HCT116 (cell line): Measurements from ENCODE around the gene ZNF239. TPM values are rescaled to one million over a fixed set of nuclear protein-coding genes. Genes with fewer than 3 reads are reported as not detected.
"Not testable (repeated sequence)": the region's sequence is repeated elsewhere in the genome, so short reads cannot be mapped to it uniquely, and the experiment has no call there.

Experiments used
- ATAC-seq: fragments of 200-7000 bp; cut with Tn5 transposase; 2 replicates; pipeline ENCODE4 v1.9.1; 2020; ENCODE audit warnings: mild to moderate bottlenecking, moderate library complexity
- BruUV-seq: library from RNA; stranded (reverse); fragments of 400-500 nt; replicated peaks from 2 replicates; lab custom pipeline; 2021; lab: Mats Ljungman, UMichigan
- CTCF ChIA-PET: fragments of 300-600 bp; sonication (Branson Sonifier 250); formaldehyde crosslinking; loops from one replicate; lab custom pipeline; 2021; ENCODE audit warnings: antibody characterized with exemption; lab: Charles Lee
- POLR2A ChIA-PET: fragments of 300-600, 350-600 bp; sonication (Branson Sonifier 250); formaldehyde crosslinking; loops from one replicate; lab custom pipeline; 2021; ENCODE audit warnings: antibody characterized with exemption; lab: Charles Lee
- RAD21 ChIA-PET, 2 experiments: fragments of 300-600 bp; sonication (Branson Sonifier 250); formaldehyde crosslinking; loops; one replicate each; lab custom pipeline; 2023; ENCODE audit warnings: low total read pairs in 2 of 2; ENCODE audit not compliant: uncharacterized antibody in 2 of 2, unreplicated experiment in 2 of 2, low non-redundant PET in 1 of 2; lab: Charles Lee
- DNase-seq: peaks from one replicate; pipeline ENCODE4 v3.0.0-alpha.2; 2010; ENCODE audit warnings: low read depth, low spot score
- H2AFZ ChIP-seq: fragments of 200-600 bp; shearing (Covaris generic), sonication (generic); 2 replicates; pipeline ENCODE4 v1.6.1; 2017; ENCODE audit warnings: low read depth, mixed run types, mixed read lengths, antibody characterized with exemption, low read length; ENCODE audit not compliant: poor library complexity, severe bottlenecking
- H3K27ac ChIP-seq: 2 replicates; pipeline ENCODE4 v1.5.1; 2012; ENCODE audit warnings: low read depth, low read length
- H3K27me3 ChIP-seq: fragments of 200-600 bp; sonication (generic); 2 replicates; pipeline ENCODE4 v1.6.1; 2016; ENCODE audit warnings: mixed run types, low read length, mixed read lengths; ENCODE audit not compliant: insufficient read depth
- H3K36me3 ChIP-seq, 2 experiments: fragments of 200-500 bp in 1 of 2; fragments of 200-600 bp in 1 of 2; sonication (Bioruptor generic) in 1 of 2; sonication (generic) in 1 of 2; 2 replicates each; pipeline versions ENCODE4 v1.5.1 to v1.6.1; 2014 to 2016; ENCODE audit warnings: low read length in 2 of 2, inconsistent platforms in 1 of 2, mixed read lengths in 1 of 2, mixed run types in 1 of 2; ENCODE audit not compliant: insufficient read depth in 2 of 2, control insufficient read depth in 1 of 2
- H3K4me1 ChIP-seq, 2 experiments: fragments of 200-600 bp in 1 of 2; sonication (generic) in 1 of 2; 2 replicates each; pipeline versions ENCODE4 v1.5.1 to v1.6.1; 2012 to 2017; ENCODE audit warnings: low read length in 2 of 2, inconsistent platforms in 1 of 2, mild to moderate bottlenecking in 1 of 2, mixed read lengths in 1 of 2, mixed run types in 1 of 2, moderate library complexity in 1 of 2; ENCODE audit not compliant: insufficient read depth in 2 of 2, control insufficient read depth in 1 of 2
- H3K4me2 ChIP-seq: fragments of 200-600 bp; sonication (generic); 2 replicates; pipeline ENCODE4 v1.6.1; 2017; ENCODE audit warnings: mixed run types, low read length, mixed read lengths
- H3K4me3 ChIP-seq, 2 experiments: fragments of 200-600 bp in 1 of 2; sonication (generic) in 1 of 2; replicated peaks in 1 of 2; 2 replicates each; pipeline ENCODE4 v1.5.1; 2011 to 2016; ENCODE audit warnings: low read length in 2 of 2, control low read depth in 1 of 2, low read depth in 1 of 2, mild to moderate bottlenecking in 1 of 2, mixed read lengths in 1 of 2, mixed run types in 1 of 2
- H3K79me2 ChIP-seq: fragments of 200-600 bp; sonication (generic); 2 replicates; pipeline ENCODE4 v1.6.1; 2017; ENCODE audit warnings: mild to moderate bottlenecking, mixed run types, low read length, moderate library complexity, mixed read lengths; ENCODE audit not compliant: insufficient read depth
- H3K9ac ChIP-seq: fragments of 200-600 bp; sonication (generic); 2 replicates; pipeline ENCODE4 v1.6.1; 2016; ENCODE audit warnings: low read length, mixed read lengths
- H3K9me2 ChIP-seq: fragments of 200-600 bp; sonication (generic), shearing (Covaris generic); 2 replicates; pipeline ENCODE4 v1.6.1; 2017; ENCODE audit warnings: mixed run types, mild to moderate bottlenecking, moderate library complexity; ENCODE audit not compliant: insufficient read depth
- H3K9me3 ChIP-seq, 2 experiments: fragments of 200-500 bp in 1 of 2; fragments of 200-600 bp in 1 of 2; sonication (Bioruptor generic) in 1 of 2; sonication (generic) in 1 of 2; 2 replicates each; pipeline ENCODE4 v1.6.1; 2014 to 2017; ENCODE audit warnings: low read length in 2 of 2, mixed read lengths in 2 of 2, inconsistent platforms in 1 of 2, low read depth in 1 of 2, mild to moderate bottlenecking in 1 of 2, mixed run types in 1 of 2, moderate library complexity in 1 of 2; ENCODE audit not compliant: control insufficient read depth in 1 of 2, insufficient read depth in 1 of 2
- H4K20me1 ChIP-seq: fragments of 200-600 bp; sonication (generic), shearing (Covaris generic); 2 replicates; pipeline ENCODE4 v1.6.1; 2017; ENCODE audit warnings: mixed run types, mild to moderate bottlenecking, moderate library complexity; ENCODE audit not compliant: insufficient read depth
- ATF3 ChIP-seq: IDR thresholded peaks from 2 replicates; pipeline ENCODE4 v1.6.1; 2012
- CEBPB ChIP-seq: IDR thresholded peaks from 2 replicates; pipeline ENCODE4 v1.6.1; 2012; ENCODE audit warnings: low read depth
- EGR1 ChIP-seq: IDR thresholded peaks from 2 replicates; pipeline ENCODE4 v1.6.1; 2012; ENCODE audit warnings: low read depth
- ELF1 ChIP-seq: IDR thresholded peaks from 2 replicates; pipeline ENCODE4 v1.6.1; 2012; ENCODE audit warnings: low read depth, borderline replicate concordance
- FOSL1 ChIP-seq: IDR thresholded peaks from 2 replicates; pipeline ENCODE4 v1.6.1; 2012; ENCODE audit warnings: low read depth
- JUND ChIP-seq: IDR thresholded peaks from 2 replicates; pipeline ENCODE4 v1.6.1; 2012
- POLR2A ChIP-seq: IDR thresholded peaks from 2 replicates; pipeline ENCODE4 v1.7.0; 2011; ENCODE audit warnings: borderline replicate concordance; ENCODE audit not compliant: insufficient read depth, insufficient read length; ENCODE audit errors: extremely low read depth
- RAD21 ChIP-seq: IDR thresholded peaks from 2 replicates; pipeline ENCODE4 v1.6.1; 2012; ENCODE audit warnings: low read depth, mild to moderate bottlenecking
- REST ChIP-seq: IDR thresholded peaks from 2 replicates; pipeline ENCODE4 v1.6.1; 2012; ENCODE audit warnings: low read depth
- SIN3A ChIP-seq: IDR thresholded peaks from 2 replicates; pipeline ENCODE4 v1.6.1; 2012; ENCODE audit warnings: low read depth
- SP1 ChIP-seq: IDR thresholded peaks from 2 replicates; pipeline ENCODE4 v1.6.1; 2012; ENCODE audit warnings: low read depth
- ZFX ChIP-seq: fragments of 450-650 bp; IDR thresholded peaks from 2 replicates; pipeline ENCODE4 v1.6.1; 2017
- intact Hi-C: fragments of 100-400 bp; cut with micrococcal nuclease; formaldehyde crosslinking; loops from 2 replicates; pipeline ENCODE4 v1.10.0; 2022
- total RNA-seq: library from RNA; stranded (reverse); gene quantifications from one replicate; pipeline ENCODE4 v1.2.1, GENCODE V29; 2021; ENCODE audit not compliant: unreplicated experiment
- TF ChIP-seq, protein P1 (sequence below): IDR thresholded peaks from 2 replicates; pipeline ENCODE4 v1.6.1; 2011; ENCODE audit warnings: mild to moderate bottlenecking, low read length, moderate library complexity; ENCODE audit not compliant: insufficient replicate concordance; ENCODE audit errors: extremely low read depth

The ZNF239 gene
- total RNA-seq, 1 experiment from 2014 or later, result 4.4 TPM

- no peaks in the 10 kb centered on the region for H3K9me2 ChIP-seq
- H3K27me3 ChIP-seq, result no peaks in the 10 kb centered on the region
- BruUV-seq, result no TSS peak
- peaks cover 0 to 17% of the 10 kb centered on the region in 2 experiments; a peak in 3 of 4 replicates for H3K36me3 ChIP-seq
- no peak overlapping the region for H3K4me3 ChIP-seq
- no peak overlapping the region for H3K27ac ChIP-seq
- no peaks in the 10 kb centered on the region for H4K20me1 ChIP-seq
- RAD21 ChIA-PET, result no interaction called here
- intact Hi-C loops, result no loop called here
- TF ChIP-seq ELF1 (no peak), REST (no peak), CEBPB (no peak), POLR2A (no peak), RAD21 (no peak), FOSL1 (no peak), EGR1 (no peak), ATF3 (no peak), SIN3A (no peak), ZFX (no peak), JUND (no peak), SP1 (no peak)
- TF ChIP-seq, protein P1, sequence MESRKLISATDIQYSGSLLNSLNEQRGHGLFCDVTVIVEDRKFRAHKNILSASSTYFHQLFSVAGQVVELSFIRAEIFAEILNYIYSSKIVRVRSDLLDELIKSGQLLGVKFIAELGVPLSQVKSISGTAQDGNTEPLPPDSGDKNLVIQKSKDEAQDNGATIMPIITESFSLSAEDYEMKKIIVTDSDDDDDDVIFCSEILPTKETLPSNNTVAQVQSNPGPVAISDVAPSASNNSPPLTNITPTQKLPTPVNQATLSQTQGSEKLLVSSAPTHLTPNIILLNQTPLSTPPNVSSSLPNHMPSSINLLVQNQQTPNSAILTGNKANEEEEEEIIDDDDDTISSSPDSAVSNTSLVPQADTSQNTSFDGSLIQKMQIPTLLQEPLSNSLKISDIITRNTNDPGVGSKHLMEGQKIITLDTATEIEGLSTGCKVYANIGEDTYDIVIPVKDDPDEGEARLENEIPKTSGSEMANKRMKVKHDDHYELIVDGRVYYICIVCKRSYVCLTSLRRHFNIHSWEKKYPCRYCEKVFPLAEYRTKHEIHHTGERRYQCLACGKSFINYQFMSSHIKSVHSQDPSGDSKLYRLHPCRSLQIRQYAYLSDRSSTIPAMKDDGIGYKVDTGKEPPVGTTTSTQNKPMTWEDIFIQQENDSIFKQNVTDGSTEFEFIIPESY, result no peak
- H3K9me3 ChIP-seq, result no peaks in the 10 kb centered on the region; a peak in 1 of 4 replicates
- POLR2A ChIA-PET, result no interaction called here
- H3K9ac ChIP-seq, result no peak overlapping the region
- H3K4me2 ChIP-seq, result no peak overlapping the region
- H3K79me2 ChIP-seq, result no peaks in the 10 kb centered on the region
- no peaks in the 10 kb centered on the region for H3K4me1 ChIP-seq
- no peak for DNase-seq
- no peak overlapping the region for H2AFZ ChIP-seq
- CTCF ChIA-PET, result no interaction called here
- no peak for ATAC-seq
Measured at GRCh38 chr10:43557214-43557613, 17.2 kb downstream of the ZNF239 start.

DNA sequence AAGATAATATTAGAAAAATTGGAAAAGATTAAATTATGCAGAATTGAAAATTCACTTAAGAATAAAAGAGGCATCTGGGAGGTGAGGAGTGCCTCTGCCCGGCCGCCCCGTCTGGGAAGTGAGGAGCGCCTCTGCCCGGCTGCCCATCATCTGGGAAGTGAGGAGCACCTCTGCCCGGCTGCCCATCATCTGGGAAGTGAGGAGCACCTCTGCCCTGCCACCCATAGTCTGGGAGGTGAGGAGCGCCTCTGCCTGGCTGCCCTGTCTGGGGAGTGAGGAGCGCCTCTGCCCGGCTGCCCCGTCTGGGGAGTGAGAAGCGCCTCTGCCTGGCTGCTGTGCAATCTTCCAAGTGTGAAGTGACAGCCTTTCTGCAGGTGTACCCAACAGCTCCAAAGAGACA lies 30.7 kb downstream of the ZNF239 start:
- RAD21 ChIA-PET, H3K36me3 ChIP-seq, H2AFZ ChIP-seq, intact Hi-C loops, H3K4me2 ChIP-seq, H3K79me2 ChIP-seq, H3K27ac ChIP-seq, H3K9me3 ChIP-seq, H3K9ac ChIP-seq, CTCF ChIA-PET, ATAC-seq, H3K9me2 ChIP-seq, POLR2A ChIA-PET, H4K20me1 ChIP-seq, BruUV-seq, H3K4me3 ChIP-seq, DNase-seq, H3K27me3 ChIP-seq, H3K4me1 ChIP-seq: not testable (repeated sequence)
